Tibial nerve (tissue), 3 donors: ENCODE results near the gene TRPV5.

Source experiments
- POLR2A ChIP-seq, 2 donors: fragments of 450-650 bp; IDR thresholded peaks; one replicate each; pipeline ENCODE4 v1.6.1; 2017; ENCODE audit warnings: antibody characterized with exemption in 2 of 2, mild to moderate bottlenecking in 2 of 2, moderate library complexity in 2 of 2
- TF ChIP-seq, protein P1 (sequence below), 5 experiments: fragments of 200-600 bp in 3 of 5; fragments of 450-650 bp in 2 of 5; sonication (generic) in 3 of 5; IDR thresholded peaks; one replicate each; pipeline ENCODE4 v1.5.1; 2016 to 2019; ENCODE audit warnings: antibody characterized with exemption in 5 of 5, mild to moderate bottlenecking in 3 of 5, moderate library complexity in 2 of 5

- TF ChIP-seq, protein P1, sequence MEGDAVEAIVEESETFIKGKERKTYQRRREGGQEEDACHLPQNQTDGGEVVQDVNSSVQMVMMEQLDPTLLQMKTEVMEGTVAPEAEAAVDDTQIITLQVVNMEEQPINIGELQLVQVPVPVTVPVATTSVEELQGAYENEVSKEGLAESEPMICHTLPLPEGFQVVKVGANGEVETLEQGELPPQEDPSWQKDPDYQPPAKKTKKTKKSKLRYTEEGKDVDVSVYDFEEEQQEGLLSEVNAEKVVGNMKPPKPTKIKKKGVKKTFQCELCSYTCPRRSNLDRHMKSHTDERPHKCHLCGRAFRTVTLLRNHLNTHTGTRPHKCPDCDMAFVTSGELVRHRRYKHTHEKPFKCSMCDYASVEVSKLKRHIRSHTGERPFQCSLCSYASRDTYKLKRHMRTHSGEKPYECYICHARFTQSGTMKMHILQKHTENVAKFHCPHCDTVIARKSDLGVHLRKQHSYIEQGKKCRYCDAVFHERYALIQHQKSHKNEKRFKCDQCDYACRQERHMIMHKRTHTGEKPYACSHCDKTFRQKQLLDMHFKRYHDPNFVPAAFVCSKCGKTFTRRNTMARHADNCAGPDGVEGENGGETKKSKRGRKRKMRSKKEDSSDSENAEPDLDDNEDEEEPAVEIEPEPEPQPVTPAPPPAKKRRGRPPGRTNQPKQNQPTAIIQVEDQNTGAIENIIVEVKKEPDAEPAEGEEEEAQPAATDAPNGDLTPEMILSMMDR (IDR thresholded peaks at IDR 0.05) = no peak
- TF ChIP-seq POLR2A (IDR thresholded peaks at IDR 0.05) = no peak
Measured at GRCh38 chr7:142942746-142943145, 9.2 kb upstream of the TRPV5 start.
